Measurements from ENCODE around the gene RNF26.

DNA sequence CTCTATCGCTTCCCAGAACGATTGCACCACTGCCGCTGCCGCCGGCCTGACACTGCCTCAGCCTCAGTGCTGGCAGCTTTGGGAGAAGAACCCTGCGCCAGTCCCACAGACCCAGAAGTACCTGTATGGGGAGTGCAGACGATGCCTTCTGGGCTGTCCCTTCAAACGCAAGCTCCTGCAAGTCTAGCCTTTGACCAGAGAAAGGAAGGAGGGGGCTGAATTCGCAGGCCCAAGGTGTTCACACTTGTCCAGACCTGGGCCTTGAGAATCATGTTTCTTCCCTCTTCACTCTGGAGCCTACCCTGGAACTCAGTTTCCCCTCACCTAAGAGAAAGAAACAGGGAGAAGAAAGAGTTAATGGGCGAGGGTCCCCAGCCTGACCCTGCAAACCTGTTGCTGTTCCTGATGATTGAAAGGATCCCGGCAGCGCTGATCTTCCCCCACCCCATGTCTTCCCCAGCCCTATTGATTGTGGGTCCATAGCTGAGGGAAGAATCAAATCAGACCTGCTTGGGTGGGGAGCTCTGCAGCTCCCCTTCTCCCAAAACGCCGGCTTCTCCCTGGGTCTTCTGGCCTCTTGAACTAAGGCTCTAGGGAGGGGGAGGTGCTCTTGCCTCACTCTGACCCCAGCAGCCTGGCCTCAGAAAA, 16.6 kb upstream of the RNF26 start:
- TF ChIP-seq MEF2A (IDR thresholded peaks at IDR 0.05; ENCODE audit: borderline replicate concordance, low read depth): no peak
- TF ChIP-seq, protein P1, sequence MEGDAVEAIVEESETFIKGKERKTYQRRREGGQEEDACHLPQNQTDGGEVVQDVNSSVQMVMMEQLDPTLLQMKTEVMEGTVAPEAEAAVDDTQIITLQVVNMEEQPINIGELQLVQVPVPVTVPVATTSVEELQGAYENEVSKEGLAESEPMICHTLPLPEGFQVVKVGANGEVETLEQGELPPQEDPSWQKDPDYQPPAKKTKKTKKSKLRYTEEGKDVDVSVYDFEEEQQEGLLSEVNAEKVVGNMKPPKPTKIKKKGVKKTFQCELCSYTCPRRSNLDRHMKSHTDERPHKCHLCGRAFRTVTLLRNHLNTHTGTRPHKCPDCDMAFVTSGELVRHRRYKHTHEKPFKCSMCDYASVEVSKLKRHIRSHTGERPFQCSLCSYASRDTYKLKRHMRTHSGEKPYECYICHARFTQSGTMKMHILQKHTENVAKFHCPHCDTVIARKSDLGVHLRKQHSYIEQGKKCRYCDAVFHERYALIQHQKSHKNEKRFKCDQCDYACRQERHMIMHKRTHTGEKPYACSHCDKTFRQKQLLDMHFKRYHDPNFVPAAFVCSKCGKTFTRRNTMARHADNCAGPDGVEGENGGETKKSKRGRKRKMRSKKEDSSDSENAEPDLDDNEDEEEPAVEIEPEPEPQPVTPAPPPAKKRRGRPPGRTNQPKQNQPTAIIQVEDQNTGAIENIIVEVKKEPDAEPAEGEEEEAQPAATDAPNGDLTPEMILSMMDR (IDR thresholded peaks at IDR 0.05): no peak
- TF ChIP-seq, protein P2, sequence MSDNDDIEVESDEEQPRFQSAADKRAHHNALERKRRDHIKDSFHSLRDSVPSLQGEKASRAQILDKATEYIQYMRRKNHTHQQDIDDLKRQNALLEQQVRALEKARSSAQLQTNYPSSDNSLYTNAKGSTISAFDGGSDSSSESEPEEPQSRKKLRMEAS (IDR thresholded peaks at IDR 0.05; ENCODE audit: low read depth): no peak
- TF ChIP-seq, protein P3, sequence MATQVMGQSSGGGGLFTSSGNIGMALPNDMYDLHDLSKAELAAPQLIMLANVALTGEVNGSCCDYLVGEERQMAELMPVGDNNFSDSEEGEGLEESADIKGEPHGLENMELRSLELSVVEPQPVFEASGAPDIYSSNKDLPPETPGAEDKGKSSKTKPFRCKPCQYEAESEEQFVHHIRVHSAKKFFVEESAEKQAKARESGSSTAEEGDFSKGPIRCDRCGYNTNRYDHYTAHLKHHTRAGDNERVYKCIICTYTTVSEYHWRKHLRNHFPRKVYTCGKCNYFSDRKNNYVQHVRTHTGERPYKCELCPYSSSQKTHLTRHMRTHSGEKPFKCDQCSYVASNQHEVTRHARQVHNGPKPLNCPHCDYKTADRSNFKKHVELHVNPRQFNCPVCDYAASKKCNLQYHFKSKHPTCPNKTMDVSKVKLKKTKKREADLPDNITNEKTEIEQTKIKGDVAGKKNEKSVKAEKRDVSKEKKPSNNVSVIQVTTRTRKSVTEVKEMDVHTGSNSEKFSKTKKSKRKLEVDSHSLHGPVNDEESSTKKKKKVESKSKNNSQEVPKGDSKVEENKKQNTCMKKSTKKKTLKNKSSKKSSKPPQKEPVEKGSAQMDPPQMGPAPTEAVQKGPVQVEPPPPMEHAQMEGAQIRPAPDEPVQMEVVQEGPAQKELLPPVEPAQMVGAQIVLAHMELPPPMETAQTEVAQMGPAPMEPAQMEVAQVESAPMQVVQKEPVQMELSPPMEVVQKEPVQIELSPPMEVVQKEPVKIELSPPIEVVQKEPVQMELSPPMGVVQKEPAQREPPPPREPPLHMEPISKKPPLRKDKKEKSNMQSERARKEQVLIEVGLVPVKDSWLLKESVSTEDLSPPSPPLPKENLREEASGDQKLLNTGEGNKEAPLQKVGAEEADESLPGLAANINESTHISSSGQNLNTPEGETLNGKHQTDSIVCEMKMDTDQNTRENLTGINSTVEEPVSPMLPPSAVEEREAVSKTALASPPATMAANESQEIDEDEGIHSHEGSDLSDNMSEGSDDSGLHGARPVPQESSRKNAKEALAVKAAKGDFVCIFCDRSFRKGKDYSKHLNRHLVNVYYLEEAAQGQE (IDR thresholded peaks at IDR 0.05; ENCODE audit: low read depth, low read length): no peak
- TF ChIP-seq, protein P4, sequence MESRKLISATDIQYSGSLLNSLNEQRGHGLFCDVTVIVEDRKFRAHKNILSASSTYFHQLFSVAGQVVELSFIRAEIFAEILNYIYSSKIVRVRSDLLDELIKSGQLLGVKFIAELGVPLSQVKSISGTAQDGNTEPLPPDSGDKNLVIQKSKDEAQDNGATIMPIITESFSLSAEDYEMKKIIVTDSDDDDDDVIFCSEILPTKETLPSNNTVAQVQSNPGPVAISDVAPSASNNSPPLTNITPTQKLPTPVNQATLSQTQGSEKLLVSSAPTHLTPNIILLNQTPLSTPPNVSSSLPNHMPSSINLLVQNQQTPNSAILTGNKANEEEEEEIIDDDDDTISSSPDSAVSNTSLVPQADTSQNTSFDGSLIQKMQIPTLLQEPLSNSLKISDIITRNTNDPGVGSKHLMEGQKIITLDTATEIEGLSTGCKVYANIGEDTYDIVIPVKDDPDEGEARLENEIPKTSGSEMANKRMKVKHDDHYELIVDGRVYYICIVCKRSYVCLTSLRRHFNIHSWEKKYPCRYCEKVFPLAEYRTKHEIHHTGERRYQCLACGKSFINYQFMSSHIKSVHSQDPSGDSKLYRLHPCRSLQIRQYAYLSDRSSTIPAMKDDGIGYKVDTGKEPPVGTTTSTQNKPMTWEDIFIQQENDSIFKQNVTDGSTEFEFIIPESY (IDR thresholded peaks at IDR 0.05; ENCODE audit: borderline replicate concordance, low read depth): no peak
- no peak for TF ChIP-seq POLR2AphosphoS5 (IDR thresholded peaks at IDR 0.05; ENCODE audit: low read depth, low read length)
- TF ChIP-seq TAF1 (IDR thresholded peaks at IDR 0.05; ENCODE audit: borderline replicate concordance, low read depth, low read length): no peak
- TF ChIP-seq TCF12 (IDR thresholded peaks at IDR 0.05): no peak
- TF ChIP-seq EZH2phosphoT487 (IDR thresholded peaks at IDR 0.05; ENCODE audit: borderline replicate concordance, low read depth): no peak
- no peak for TF ChIP-seq RAD21 (IDR thresholded peaks at IDR 0.05; ENCODE audit: low read length)
- TF ChIP-seq SMC3 (IDR thresholded peaks at IDR 0.05; ENCODE audit: low read depth, low read length): no peak
